Ovary (tissue), 9 donors: ENCODE results near the gene HSPA14. TPM values are rescaled to one million over a fixed set of nuclear protein-coding genes. Genes with fewer than 3 reads are reported as not detected.

ENCODE experiments used
- DNase-seq, 5 donors: peaks; one replicate each; pipeline ENCODE4 v3.0.0-alpha.2; 2019 to 2020
- H3K27ac ChIP-seq, 2 donors: fragments of 200-600 bp; one replicate each; pipeline versions ENCODE4 v1.5.1 to v1.8.0; 2019 to 2022
- H3K27me3 ChIP-seq: fragments of 200-600 bp; one replicate; pipeline ENCODE4 v1.8.0; 2022
- H3K36me3 ChIP-seq: fragments of 200-600 bp; sonication (generic); one replicate; pipeline ENCODE4 v1.5.1; 2019
- H3K4me1 ChIP-seq: one replicate; pipeline ENCODE4 v1.8.1; 2013; ENCODE audit warnings: mild to moderate bottlenecking, moderate library complexity; ENCODE audit not compliant: insufficient read depth
- H3K4me3 ChIP-seq: fragments of 200-600 bp; sonication (generic); one replicate; pipeline ENCODE4 v1.5.1; 2017
- H3K9me3 ChIP-seq, 2 donors: fragments of 200-600 bp in 1 of 2; sonication (generic) in 1 of 2; one replicate each; pipeline versions ENCODE4 v1.5.1 to v1.8.1; 2013 to 2019; ENCODE audit warnings: mild to moderate bottlenecking in 1 of 2, moderate library complexity in 1 of 2
- EP300 ChIP-seq: sonication (generic); formaldehyde crosslinking; IDR thresholded peaks from one replicate; pipeline ENCODE4 v1.6.1; 2017; ENCODE audit warnings: antibody characterized with exemption
- POLR2A ChIP-seq: fragments of 450-650 bp; IDR thresholded peaks from one replicate; pipeline ENCODE4 v1.6.1; 2017; ENCODE audit warnings: antibody characterized with exemption, mild to moderate bottlenecking, moderate library complexity
- WGBS, 3 donors: extraction: QIAGEN DNeasy Blood & Tissue Kit in 1 of 3; methylation state at CpG; one replicate each; pipeline versions ENCODE4 v1.1.5 to v1.1.7; 2013 to 2017; 5-methylcytosine and 5-hydroxymethylcytosine counted together
- intact Hi-C, 4 donors: fragments of 100-400 bp; cut with DNase I; formaldehyde crosslinking; loops; one replicate each; pipeline versions ENCODE4 v1.11.0 to v1.15.1; 2022 to 2023
- polyA plus RNA-seq, 2 donors: library from polyadenylated mRNA; stranded (reverse); fragments of 200-250 nt in 1 of 2; fragments of 350-450 nt in 1 of 2; fragmentation: Illumina TruSeq in 1 of 2; extraction: RNeasy Lipid Tissue Mini Kit (QIAGEN cat#74804) in 1 of 2; gene quantifications; one replicate each; pipeline ENCODE4 v1.2.3, GENCODE V29; 2013 to 2014
- total RNA-seq, 7 donors: library from RNA; depleted of rRNA in 2 of 7; stranded (reverse); fragments of >200 nt in 2 of 7; fragmentation: NEBNext Ultra II Directional in 3 of 7; extraction: Animal tissue kit (Norgen Biotek cat#: 25700) in 3 of 7; gene quantifications; one replicate each; pipeline versions ENCODE4 v1.1.0 to v1.2.4, GENCODE V29; 2016 to 2023
- TF ChIP-seq, protein P1 (sequence below), 3 donors: fragments of 450-650 bp in 2 of 3; fragments of 200-600 bp in 1 of 3; IDR thresholded peaks; one replicate each; pipeline versions ENCODE4 v1.5.1 to v1.8.0; 2016 to 2022; ENCODE audit warnings: antibody characterized with exemption in 3 of 3, mild to moderate bottlenecking in 1 of 3
- donor health status: DM: no; HTN: no; CAD: no; lungs with moderate emphysema.
- donor health status: DM: no; HTN: no; CAD: no.
- donor health status: Bipolar disorder and iron deficiency.
- donor health status: DM: yes; HTN: yes; CAD: no.
- donor health status: DM: no; HTN: no; CAD: no.
- donor health status: DM: yes; HTN: yes; CAD: no.

HSPA14 gene
- total and polyA plus RNA-seq, 9 donors, result 7.5 to 13.6 (median 9.0) TPM

DNA sequence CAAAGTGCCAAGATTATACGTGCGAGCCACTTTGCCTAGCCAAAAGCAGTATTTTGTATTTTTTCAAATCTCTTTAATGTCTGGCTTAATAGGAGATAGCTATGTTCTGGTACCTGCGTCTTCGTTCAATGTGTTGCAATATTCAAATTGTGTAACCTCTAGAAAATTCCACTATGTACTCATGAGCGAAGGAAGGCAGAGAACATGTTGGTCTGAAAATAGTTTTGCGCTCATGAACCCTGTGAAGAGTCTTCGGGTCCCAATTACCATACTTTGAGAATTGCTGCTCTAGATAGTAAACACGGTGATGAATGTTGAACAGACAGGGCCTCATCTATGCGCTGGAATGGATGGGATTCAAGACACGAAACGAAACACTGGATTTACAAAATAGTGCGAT is 37.8 kb downstream of the HSPA14 start:
- intact Hi-C loops, result no loop called here
- no peak for DNase-seq
- H3K9me3 ChIP-seq, result no peaks in the 10 kb centered on the region
- no peak overlapping the region for H3K27ac ChIP-seq
- 94 to 96% (median 95%) methylated on average over 12 of the region's 12 CpGs for WGBS, 3 donors
- no peak overlapping the region for H3K4me3 ChIP-seq
- no peaks in the 10 kb centered on the region for H3K27me3 ChIP-seq
- no peaks in the 10 kb centered on the region for H3K4me1 ChIP-seq
- H3K36me3 ChIP-seq, result no peaks in the 10 kb centered on the region
- TF ChIP-seq EP300 (no peak), POLR2A (no peak)
- TF ChIP-seq, protein P1, sequence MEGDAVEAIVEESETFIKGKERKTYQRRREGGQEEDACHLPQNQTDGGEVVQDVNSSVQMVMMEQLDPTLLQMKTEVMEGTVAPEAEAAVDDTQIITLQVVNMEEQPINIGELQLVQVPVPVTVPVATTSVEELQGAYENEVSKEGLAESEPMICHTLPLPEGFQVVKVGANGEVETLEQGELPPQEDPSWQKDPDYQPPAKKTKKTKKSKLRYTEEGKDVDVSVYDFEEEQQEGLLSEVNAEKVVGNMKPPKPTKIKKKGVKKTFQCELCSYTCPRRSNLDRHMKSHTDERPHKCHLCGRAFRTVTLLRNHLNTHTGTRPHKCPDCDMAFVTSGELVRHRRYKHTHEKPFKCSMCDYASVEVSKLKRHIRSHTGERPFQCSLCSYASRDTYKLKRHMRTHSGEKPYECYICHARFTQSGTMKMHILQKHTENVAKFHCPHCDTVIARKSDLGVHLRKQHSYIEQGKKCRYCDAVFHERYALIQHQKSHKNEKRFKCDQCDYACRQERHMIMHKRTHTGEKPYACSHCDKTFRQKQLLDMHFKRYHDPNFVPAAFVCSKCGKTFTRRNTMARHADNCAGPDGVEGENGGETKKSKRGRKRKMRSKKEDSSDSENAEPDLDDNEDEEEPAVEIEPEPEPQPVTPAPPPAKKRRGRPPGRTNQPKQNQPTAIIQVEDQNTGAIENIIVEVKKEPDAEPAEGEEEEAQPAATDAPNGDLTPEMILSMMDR (IDR thresholded peaks at IDR 0.05), result no peak

DNA sequence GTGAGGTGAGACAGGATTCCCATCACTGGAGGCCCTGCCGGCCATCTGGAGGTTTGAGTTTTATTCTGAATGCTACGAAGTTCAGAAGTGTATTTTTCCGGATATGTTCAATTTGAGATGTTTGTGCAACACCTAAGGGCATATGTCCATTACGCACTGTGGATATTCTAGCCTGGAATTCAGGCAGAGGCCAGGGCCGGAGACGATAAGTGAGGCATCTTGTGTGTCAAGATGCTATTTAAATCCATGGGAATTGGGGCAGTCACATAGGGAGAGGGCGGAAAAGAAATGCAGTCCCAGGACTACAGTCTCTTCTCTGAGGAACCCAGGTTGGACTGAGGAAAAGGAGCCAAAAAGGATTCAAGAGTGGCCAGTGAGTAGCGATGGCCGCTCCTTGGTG is 38.7 kb downstream of the HSPA14 start:
- Histone ChIP-seq H3K4me1 (no peaks in the 10 kb centered on the region), H3K36me3 (no peaks in the 10 kb centered on the region), H3K27me3 (no peaks in the 10 kb centered on the region), H3K9me3 (no peaks in the 10 kb centered on the region), H3K27ac (no peak overlapping the region), H3K4me3 (no peak overlapping the region)
- 80 to 86% (median 85%) methylated on average over 9 of the region's 9 CpGs for WGBS, 3 donors
- TF ChIP-seq, protein P1 (IDR thresholded peaks at IDR 0.05), result no peak
- no peak for TF ChIP-seq EP300
- no peak for DNase-seq
- intact Hi-C loops, result no loop called here

- H3K36me3 ChIP-seq, result no peaks in the 10 kb centered on the region
- peak; percentile 94 to 98 (median 96) for DNase-seq
- intact Hi-C loops, result no loop called here
- H3K27me3 ChIP-seq, result no peaks in the 10 kb centered on the region
- TF ChIP-seq, protein P1 (IDR thresholded peaks at IDR 0.05), result peak in 1 of 3 donors; percentile 17
- TF ChIP-seq EP300 (no peak), POLR2A (peak; percentile 57)
- H3K4me3 ChIP-seq, result peak within 1 kb of the TSS; percentile 69
- H3K4me1 ChIP-seq, result no peaks in the 10 kb centered on the region
- 0% methylated on average over 52 to 102 of the region's 102 CpGs for WGBS, 3 donors
- H3K27ac ChIP-seq, result peak within 1 kb of the TSS; percentile 70 to 90
- no peaks in the 10 kb centered on the region for H3K9me3 ChIP-seq
These were observed 40.4 kb downstream of the HSPA14 start, which contains the start of gene SUV39H2 for GRCh38 chr10:14878266-14879123. Gene SUV39H2, plus strand, starts transcription at chr10:14878866. Its CDS starts 23 bp downstream, at chr10:14878889.

DNA sequence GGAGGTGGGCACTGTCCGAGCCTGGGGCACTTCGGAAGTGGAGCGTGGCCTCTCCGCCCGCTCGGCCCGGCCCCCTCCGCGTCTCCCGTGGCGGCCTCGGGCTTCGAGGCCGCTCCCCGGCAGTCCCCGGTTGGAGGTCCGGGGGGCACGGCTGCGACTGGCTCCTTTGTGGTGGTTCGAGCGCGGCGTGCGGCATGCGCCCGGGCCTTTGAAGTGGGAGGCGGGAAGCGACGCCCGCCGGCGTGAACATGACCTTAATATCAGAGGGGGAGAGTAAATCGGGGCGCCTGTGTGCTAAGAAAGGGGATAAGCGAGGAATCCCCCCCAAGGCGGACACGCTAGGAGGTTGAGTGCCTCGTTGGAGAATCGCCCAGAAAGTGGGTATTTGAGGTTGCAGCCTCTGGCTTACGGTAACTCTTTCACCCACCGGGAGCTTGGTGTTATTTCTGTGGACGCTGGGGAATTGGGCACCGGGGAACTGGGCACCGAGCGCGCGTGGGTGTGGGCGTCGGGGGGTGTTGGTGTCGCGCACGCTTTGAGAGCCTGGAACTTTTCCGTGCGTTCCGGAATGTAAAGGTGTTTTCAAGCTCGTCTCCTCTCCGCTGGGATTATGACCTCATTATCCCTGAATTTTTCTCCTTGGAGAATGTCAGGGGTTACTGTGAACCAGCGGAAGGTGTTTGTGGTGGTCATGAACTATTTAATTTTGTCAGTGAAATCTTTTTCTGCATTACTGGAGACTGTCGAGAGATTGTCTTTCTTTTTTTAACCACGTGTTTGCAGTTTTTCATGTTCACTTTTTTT is 41.2 kb downstream of the HSPA14 start:
- Histone ChIP-seq H3K4me3 (peak overlapping the region; percentile 69), H3K36me3 (no peaks in the 10 kb centered on the region), H3K27ac (peak overlapping the region; percentile 70 to 90), H3K4me1 (no peaks in the 10 kb centered on the region), H3K27me3 (no peaks in the 10 kb centered on the region), H3K9me3 (no peaks in the 10 kb centered on the region)
- TF ChIP-seq EP300, result no peak
- TF ChIP-seq POLR2A, result no peak
- TF ChIP-seq, protein P1 (IDR thresholded peaks at IDR 0.05), result no peak
- intact Hi-C loops, result no loop called here
- DNase-seq, result peak in 1 of 5 donors; percentile 30
- 0 to 1% (median 0%) methylated on average over 60 of the region's 60 CpGs for WGBS, 3 donors
